Cardiac muscle cell (in vitro differentiated cells and primary cell): ENCODE results near the gene GLRA3. TPM values are rescaled to one million over a fixed set of nuclear protein-coding genes. Genes with fewer than 3 reads are reported as not detected.

Experiments used
- DNase-seq, 2 donors: peaks; one replicate each; pipeline versions ENCODE4 v3.0.0 to v3.0.0-alpha.2; 2010 to 2017; ENCODE audit warnings: low read depth in 1 of 2, low spot score in 1 of 2
- H3K27ac ChIP-seq: fragments of 200-600 bp; sonication (generic); 2 replicates; pipeline ENCODE4 v1.5.1; 2016
- H3K27me3 ChIP-seq: fragments of 200-600 bp; sonication (generic); 2 replicates; pipeline ENCODE4 v1.6.0; 2016; ENCODE audit warnings: control low read depth
- H3K36me3 ChIP-seq: fragments of 200-600 bp; sonication (generic); 2 replicates; pipeline ENCODE4 v1.5.1; 2016; ENCODE audit warnings: control low read depth
- H3K4me1 ChIP-seq: fragments of 200-600 bp; sonication (generic); 2 replicates; pipeline ENCODE4 v1.8.1; 2017; ENCODE audit warnings: low read depth, mild to moderate bottlenecking, mixed run types
- H3K4me3 ChIP-seq: fragments of 200-600 bp; sonication (generic); 2 replicates; pipeline ENCODE4 v1.5.1; 2016; ENCODE audit warnings: mild to moderate bottlenecking
- H3K9me3 ChIP-seq: fragments of 200-600 bp; sonication (generic); 2 replicates; pipeline ENCODE4 v1.5.1; 2017; ENCODE audit warnings: low read depth, mild to moderate bottlenecking, control low read depth
- polyA plus RNA-seq: library from polyadenylated mRNA; unstranded; fragments of >200 nt; fragmentation: Nextera tagmentation; extraction: Ambion mirVana; gene quantifications from 2 replicates; pipeline ENCODE4 v1.2.1, GENCODE V29; 2016
- total RNA-seq: library from RNA; depleted of rRNA; stranded (reverse); fragments of >200 nt; gene quantifications from 2 replicates; pipeline ENCODE4 v1.2.3, GENCODE V29; 2016
- TF ChIP-seq, protein P1 (sequence below): IDR thresholded peaks from 2 replicates; pipeline ENCODE4 v1.5.1; 2012; ENCODE audit warnings: low read depth, mild to moderate bottlenecking, low read length

The GLRA3 gene
- total and polyA plus RNA-seq, 2 experiments from 2014 or later, result not detected

DNA sequence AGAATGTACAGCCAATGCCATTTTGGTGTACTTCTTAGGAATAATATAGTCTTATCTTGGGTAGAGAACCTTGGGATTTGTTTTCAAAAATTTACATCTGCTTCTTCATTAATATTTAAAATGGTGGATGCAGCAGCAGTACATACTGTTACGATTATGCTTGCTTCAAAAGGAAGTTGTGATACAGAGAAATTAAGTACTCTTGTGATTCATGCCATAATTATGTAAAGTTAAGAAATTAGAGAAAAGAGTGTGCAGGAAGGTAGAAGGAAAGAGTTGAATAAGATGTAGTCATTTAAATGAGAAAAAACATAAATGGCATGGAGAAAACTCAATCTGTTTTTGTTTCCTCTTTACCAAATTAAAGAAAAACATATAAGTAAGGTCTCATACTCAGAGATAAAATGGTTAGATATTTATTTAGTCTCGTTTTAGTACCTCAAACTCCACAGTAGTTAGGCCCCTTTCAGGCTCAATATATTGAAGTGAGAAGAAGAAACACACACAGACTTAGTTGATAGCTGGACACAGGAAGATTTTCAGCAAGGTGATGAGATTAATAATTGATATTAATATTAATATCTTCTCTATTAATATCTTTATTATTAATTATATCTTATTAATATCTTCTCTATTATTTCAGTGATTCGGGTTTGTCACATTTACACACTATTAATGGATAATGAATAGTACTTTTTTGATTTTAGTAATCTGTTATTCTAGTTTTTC is 236.6 kb downstream of the GLRA3 start:
- Histone ChIP-seq H3K4me3 (no peak overlapping the region), H3K27ac (no peak overlapping the region), H3K9me3 (no peaks in the 10 kb centered on the region), H3K4me1 (no peaks in the 10 kb centered on the region), H3K36me3 (no peaks in the 10 kb centered on the region), H3K27me3 (no peaks in the 10 kb centered on the region)
- TF ChIP-seq, protein P1, sequence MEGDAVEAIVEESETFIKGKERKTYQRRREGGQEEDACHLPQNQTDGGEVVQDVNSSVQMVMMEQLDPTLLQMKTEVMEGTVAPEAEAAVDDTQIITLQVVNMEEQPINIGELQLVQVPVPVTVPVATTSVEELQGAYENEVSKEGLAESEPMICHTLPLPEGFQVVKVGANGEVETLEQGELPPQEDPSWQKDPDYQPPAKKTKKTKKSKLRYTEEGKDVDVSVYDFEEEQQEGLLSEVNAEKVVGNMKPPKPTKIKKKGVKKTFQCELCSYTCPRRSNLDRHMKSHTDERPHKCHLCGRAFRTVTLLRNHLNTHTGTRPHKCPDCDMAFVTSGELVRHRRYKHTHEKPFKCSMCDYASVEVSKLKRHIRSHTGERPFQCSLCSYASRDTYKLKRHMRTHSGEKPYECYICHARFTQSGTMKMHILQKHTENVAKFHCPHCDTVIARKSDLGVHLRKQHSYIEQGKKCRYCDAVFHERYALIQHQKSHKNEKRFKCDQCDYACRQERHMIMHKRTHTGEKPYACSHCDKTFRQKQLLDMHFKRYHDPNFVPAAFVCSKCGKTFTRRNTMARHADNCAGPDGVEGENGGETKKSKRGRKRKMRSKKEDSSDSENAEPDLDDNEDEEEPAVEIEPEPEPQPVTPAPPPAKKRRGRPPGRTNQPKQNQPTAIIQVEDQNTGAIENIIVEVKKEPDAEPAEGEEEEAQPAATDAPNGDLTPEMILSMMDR, result no peak
- peak in 1 of 2 donors; percentile 26 for DNase-seq

DNA sequence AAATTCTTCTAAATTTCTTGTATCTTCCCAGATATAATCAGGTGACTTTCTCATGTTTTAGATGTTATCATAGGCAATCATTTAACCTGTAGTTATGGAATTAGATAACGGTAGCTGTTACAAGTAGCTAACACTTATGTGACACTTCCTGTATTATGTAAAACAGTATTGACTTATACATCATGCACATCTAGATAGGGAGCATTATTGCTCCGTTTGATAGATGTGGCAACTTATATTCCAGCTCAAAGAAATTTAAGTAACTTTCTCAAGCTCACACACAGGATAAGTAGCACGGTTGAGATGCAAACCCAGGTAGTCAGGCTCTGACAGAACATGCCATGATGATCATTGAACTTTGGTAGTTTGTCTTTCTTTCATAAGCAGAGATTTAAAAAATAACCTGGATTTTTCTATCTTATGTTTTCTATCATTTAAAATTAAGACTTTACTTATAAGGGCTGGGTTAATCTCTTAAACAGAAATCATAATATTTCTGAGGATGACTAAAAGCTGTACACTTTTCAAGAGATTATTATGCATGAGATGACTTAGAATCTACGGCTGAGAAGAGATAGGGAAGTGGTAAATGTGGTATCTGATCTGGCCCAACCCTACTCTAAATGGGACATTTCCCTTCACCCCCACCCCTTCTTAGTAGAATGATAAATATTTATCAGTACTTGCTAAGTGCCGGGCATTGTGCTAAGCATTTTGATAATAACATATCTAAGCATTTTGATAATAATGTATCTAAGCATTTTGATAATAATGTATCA is 237.6 kb downstream of the GLRA3 start:
- Histone ChIP-seq H3K36me3 (no peaks in the 10 kb centered on the region), H3K4me1 (no peaks in the 10 kb centered on the region), H3K27me3 (no peaks in the 10 kb centered on the region), H3K4me3 (no peak overlapping the region), H3K9me3 (no peaks in the 10 kb centered on the region), H3K27ac (no peak overlapping the region)
- DNase-seq, result no peak
- TF ChIP-seq, protein P1, result no peak

GRCh38 chr4:174590336-174590735 is 238.7 kb downstream of the GLRA3 start:
- Histone ChIP-seq H3K36me3 (no peaks in the 10 kb centered on the region), H3K4me1 (no peaks in the 10 kb centered on the region), H3K27me3 (no peaks in the 10 kb centered on the region), H3K27ac (no peak overlapping the region), H3K4me3 (no peak overlapping the region), H3K9me3 (no peaks in the 10 kb centered on the region)
- TF ChIP-seq, protein P1, result no peak
- no peak for DNase-seq

Other genes starting within 250 kb of the GLRA3 start
- gene ADAM29, start 89.1 kb upstream of the GLRA3 start, total RNA-seq, result not detected in 2 replicates
- not detected in 2 replicates for gene ADAM29, start 89.1 kb upstream of the GLRA3 start, polyA plus RNA-seq